HCT116 (cell line): ENCODE results near the gene ZBTB7C. TPM values are rescaled to one million over a fixed set of nuclear protein-coding genes. Genes with fewer than 3 reads are reported as not detected.

ENCODE experiments used
- ATAC-seq: fragments of 200-7000 bp; cut with Tn5 transposase; 2 replicates; pipeline ENCODE4 v1.9.1; 2020; ENCODE audit warnings: mild to moderate bottlenecking, moderate library complexity
- BruUV-seq: library from RNA; stranded (reverse); fragments of 400-500 nt; replicated peaks from 2 replicates; lab custom pipeline; 2021; lab: Mats Ljungman, UMichigan
- CTCF ChIA-PET: fragments of 300-600 bp; sonication (Branson Sonifier 250); formaldehyde crosslinking; loops from one replicate; lab custom pipeline; 2021; ENCODE audit warnings: antibody characterized with exemption; lab: Charles Lee
- POLR2A ChIA-PET: fragments of 300-600, 350-600 bp; sonication (Branson Sonifier 250); formaldehyde crosslinking; loops from one replicate; lab custom pipeline; 2021; ENCODE audit warnings: antibody characterized with exemption; lab: Charles Lee
- RAD21 ChIA-PET, 2 experiments: fragments of 300-600 bp; sonication (Branson Sonifier 250); formaldehyde crosslinking; loops; one replicate each; lab custom pipeline; 2023; ENCODE audit warnings: low total read pairs in 2 of 2; ENCODE audit not compliant: uncharacterized antibody in 2 of 2, unreplicated experiment in 2 of 2, low non-redundant PET in 1 of 2; lab: Charles Lee
- DNase-seq: peaks from one replicate; pipeline ENCODE4 v3.0.0-alpha.2; 2010; ENCODE audit warnings: low read depth, low spot score
- H2AFZ ChIP-seq: fragments of 200-600 bp; shearing (Covaris generic), sonication (generic); 2 replicates; pipeline ENCODE4 v1.6.1; 2017; ENCODE audit warnings: low read depth, mixed run types, mixed read lengths, antibody characterized with exemption, low read length; ENCODE audit not compliant: poor library complexity, severe bottlenecking
- H3K27ac ChIP-seq: 2 replicates; pipeline ENCODE4 v1.5.1; 2012; ENCODE audit warnings: low read depth, low read length
- H3K27me3 ChIP-seq: fragments of 200-600 bp; sonication (generic); 2 replicates; pipeline ENCODE4 v1.6.1; 2016; ENCODE audit warnings: mixed run types, low read length, mixed read lengths; ENCODE audit not compliant: insufficient read depth
- H3K36me3 ChIP-seq, 2 experiments: fragments of 200-500 bp in 1 of 2; fragments of 200-600 bp in 1 of 2; sonication (Bioruptor generic) in 1 of 2; sonication (generic) in 1 of 2; 2 replicates each; pipeline versions ENCODE4 v1.5.1 to v1.6.1; 2014 to 2016; ENCODE audit warnings: low read length in 2 of 2, inconsistent platforms in 1 of 2, mixed read lengths in 1 of 2, mixed run types in 1 of 2; ENCODE audit not compliant: insufficient read depth in 2 of 2, control insufficient read depth in 1 of 2
- H3K4me1 ChIP-seq, 2 experiments: fragments of 200-600 bp in 1 of 2; sonication (generic) in 1 of 2; 2 replicates each; pipeline versions ENCODE4 v1.5.1 to v1.6.1; 2012 to 2017; ENCODE audit warnings: low read length in 2 of 2, inconsistent platforms in 1 of 2, mild to moderate bottlenecking in 1 of 2, mixed read lengths in 1 of 2, mixed run types in 1 of 2, moderate library complexity in 1 of 2; ENCODE audit not compliant: insufficient read depth in 2 of 2, control insufficient read depth in 1 of 2
- H3K4me2 ChIP-seq: fragments of 200-600 bp; sonication (generic); 2 replicates; pipeline ENCODE4 v1.6.1; 2017; ENCODE audit warnings: mixed run types, low read length, mixed read lengths
- H3K4me3 ChIP-seq, 2 experiments: fragments of 200-600 bp in 1 of 2; sonication (generic) in 1 of 2; replicated peaks in 1 of 2; 2 replicates each; pipeline ENCODE4 v1.5.1; 2011 to 2016; ENCODE audit warnings: low read length in 2 of 2, control low read depth in 1 of 2, low read depth in 1 of 2, mild to moderate bottlenecking in 1 of 2, mixed read lengths in 1 of 2, mixed run types in 1 of 2
- H3K79me2 ChIP-seq: fragments of 200-600 bp; sonication (generic); 2 replicates; pipeline ENCODE4 v1.6.1; 2017; ENCODE audit warnings: mild to moderate bottlenecking, mixed run types, low read length, moderate library complexity, mixed read lengths; ENCODE audit not compliant: insufficient read depth
- H3K9ac ChIP-seq: fragments of 200-600 bp; sonication (generic); 2 replicates; pipeline ENCODE4 v1.6.1; 2016; ENCODE audit warnings: low read length, mixed read lengths
- H3K9me2 ChIP-seq: fragments of 200-600 bp; sonication (generic), shearing (Covaris generic); 2 replicates; pipeline ENCODE4 v1.6.1; 2017; ENCODE audit warnings: mixed run types, mild to moderate bottlenecking, moderate library complexity; ENCODE audit not compliant: insufficient read depth
- H3K9me3 ChIP-seq, 2 experiments: fragments of 200-500 bp in 1 of 2; fragments of 200-600 bp in 1 of 2; sonication (Bioruptor generic) in 1 of 2; sonication (generic) in 1 of 2; 2 replicates each; pipeline ENCODE4 v1.6.1; 2014 to 2017; ENCODE audit warnings: low read length in 2 of 2, mixed read lengths in 2 of 2, inconsistent platforms in 1 of 2, low read depth in 1 of 2, mild to moderate bottlenecking in 1 of 2, mixed run types in 1 of 2, moderate library complexity in 1 of 2; ENCODE audit not compliant: control insufficient read depth in 1 of 2, insufficient read depth in 1 of 2
- H4K20me1 ChIP-seq: fragments of 200-600 bp; sonication (generic), shearing (Covaris generic); 2 replicates; pipeline ENCODE4 v1.6.1; 2017; ENCODE audit warnings: mixed run types, mild to moderate bottlenecking, moderate library complexity; ENCODE audit not compliant: insufficient read depth
- ATF3 ChIP-seq: IDR thresholded peaks from 2 replicates; pipeline ENCODE4 v1.6.1; 2012
- CBX3 ChIP-seq: IDR thresholded peaks from 2 replicates; pipeline ENCODE4 v1.6.1; 2012; ENCODE audit warnings: low read depth
- CEBPB ChIP-seq: IDR thresholded peaks from 2 replicates; pipeline ENCODE4 v1.6.1; 2012; ENCODE audit warnings: low read depth
- EGR1 ChIP-seq: IDR thresholded peaks from 2 replicates; pipeline ENCODE4 v1.6.1; 2012; ENCODE audit warnings: low read depth
- JUND ChIP-seq: IDR thresholded peaks from 2 replicates; pipeline ENCODE4 v1.6.1; 2012
- POLR2A ChIP-seq: IDR thresholded peaks from 2 replicates; pipeline ENCODE4 v1.7.0; 2011; ENCODE audit warnings: borderline replicate concordance; ENCODE audit not compliant: insufficient read depth, insufficient read length; ENCODE audit errors: extremely low read depth
- RAD21 ChIP-seq: IDR thresholded peaks from 2 replicates; pipeline ENCODE4 v1.6.1; 2012; ENCODE audit warnings: low read depth, mild to moderate bottlenecking
- SP1 ChIP-seq: IDR thresholded peaks from 2 replicates; pipeline ENCODE4 v1.6.1; 2012; ENCODE audit warnings: low read depth
- SRF ChIP-seq: IDR thresholded peaks from 2 replicates; pipeline ENCODE4 v1.6.1; 2012; ENCODE audit warnings: low read depth
- YY1 ChIP-seq: IDR thresholded peaks from 2 replicates; pipeline ENCODE4 v1.6.1; 2011; ENCODE audit warnings: low read length, low read depth, moderate library complexity, mild to moderate bottlenecking; ENCODE audit not compliant: insufficient replicate concordance; ENCODE audit errors: extremely low read depth
- ZFX ChIP-seq: fragments of 450-650 bp; IDR thresholded peaks from 2 replicates; pipeline ENCODE4 v1.6.1; 2017
- intact Hi-C: fragments of 100-400 bp; cut with micrococcal nuclease; formaldehyde crosslinking; loops from 2 replicates; pipeline ENCODE4 v1.10.0; 2022
- total RNA-seq: library from RNA; stranded (reverse); gene quantifications from one replicate; pipeline ENCODE4 v1.2.1, GENCODE V29; 2021; ENCODE audit not compliant: unreplicated experiment
- TF ChIP-seq, protein P1 (sequence below), 3 experiments: fragments of 200-600 bp in 1 of 3; sonication (generic) in 1 of 3; IDR thresholded peaks in 2 of 3; conservative IDR thresholded peaks in 1 of 3; 2 replicates each; pipeline ENCODE4 v1.5.1; 2012 to 2017; ENCODE audit warnings: low read depth in 2 of 3, low read length in 2 of 3, antibody characterized with exemption in 1 of 3, borderline replicate concordance in 1 of 3, control low read depth in 1 of 3, mild to moderate bottlenecking in 1 of 3, mixed read lengths in 1 of 3, mixed run types in 1 of 3, moderate library complexity in 1 of 3; ENCODE audit not compliant: insufficient read depth in 1 of 3
- TF ChIP-seq, protein P2 (sequence below): IDR thresholded peaks from 2 replicates; pipeline ENCODE4 v1.6.1; 2012
- TF ChIP-seq, protein P3 (sequence below): IDR thresholded peaks from 2 replicates; pipeline ENCODE4 v1.6.1; 2012; ENCODE audit warnings: low read depth

ZBTB7C gene
- total RNA-seq, 1 experiment from 2014 or later = 0.37 TPM

DNA sequence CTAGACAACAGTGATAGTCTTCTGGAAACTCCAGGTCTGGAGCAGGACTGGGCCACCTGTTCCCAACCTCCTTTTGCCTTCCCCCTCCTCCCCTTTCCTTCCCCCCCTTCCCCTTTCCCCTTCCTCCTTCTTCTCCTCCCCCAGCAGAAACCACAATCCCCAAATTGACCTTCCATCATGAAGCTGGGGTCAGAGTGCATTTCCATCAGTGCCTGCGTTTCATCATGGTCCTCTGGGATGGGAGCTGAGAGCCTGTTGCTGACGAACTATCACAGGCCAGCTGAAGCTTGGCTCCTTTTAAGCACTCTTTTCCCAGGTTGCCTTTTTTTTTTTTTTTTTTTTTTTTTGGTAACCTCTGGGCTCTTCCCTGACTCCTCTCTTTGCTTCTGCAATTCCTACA, 426.1 kb downstream of the ZBTB7C start:
- Histone ChIP-seq H3K4me1 (no peaks in the 10 kb centered on the region), H3K36me3 (no peaks in the 10 kb centered on the region), H3K9me3 (no peaks in the 10 kb centered on the region), H3K79me2 (no peaks in the 10 kb centered on the region), H3K4me3 (no peak overlapping the region), H3K27ac (no peak overlapping the region), H4K20me1 (no peaks in the 10 kb centered on the region), H3K9ac (no peak overlapping the region), H3K9me2 (no peaks in the 10 kb centered on the region), H3K4me2 (no peak overlapping the region), H3K27me3 (no peaks in the 10 kb centered on the region), H2AFZ (no peak overlapping the region)
- POLR2A ChIA-PET = no interaction called here
- RAD21 ChIA-PET = no interaction called here
- intact Hi-C loops = no loop called here
- DNase-seq (no peak), ATAC-seq (no peak)
- TF ChIP-seq SP1 (no peak), YY1 (no peak), RAD21 (no peak), CBX3 (no peak), ZFX (no peak), SRF (no peak)
- TF ChIP-seq, protein P1, sequence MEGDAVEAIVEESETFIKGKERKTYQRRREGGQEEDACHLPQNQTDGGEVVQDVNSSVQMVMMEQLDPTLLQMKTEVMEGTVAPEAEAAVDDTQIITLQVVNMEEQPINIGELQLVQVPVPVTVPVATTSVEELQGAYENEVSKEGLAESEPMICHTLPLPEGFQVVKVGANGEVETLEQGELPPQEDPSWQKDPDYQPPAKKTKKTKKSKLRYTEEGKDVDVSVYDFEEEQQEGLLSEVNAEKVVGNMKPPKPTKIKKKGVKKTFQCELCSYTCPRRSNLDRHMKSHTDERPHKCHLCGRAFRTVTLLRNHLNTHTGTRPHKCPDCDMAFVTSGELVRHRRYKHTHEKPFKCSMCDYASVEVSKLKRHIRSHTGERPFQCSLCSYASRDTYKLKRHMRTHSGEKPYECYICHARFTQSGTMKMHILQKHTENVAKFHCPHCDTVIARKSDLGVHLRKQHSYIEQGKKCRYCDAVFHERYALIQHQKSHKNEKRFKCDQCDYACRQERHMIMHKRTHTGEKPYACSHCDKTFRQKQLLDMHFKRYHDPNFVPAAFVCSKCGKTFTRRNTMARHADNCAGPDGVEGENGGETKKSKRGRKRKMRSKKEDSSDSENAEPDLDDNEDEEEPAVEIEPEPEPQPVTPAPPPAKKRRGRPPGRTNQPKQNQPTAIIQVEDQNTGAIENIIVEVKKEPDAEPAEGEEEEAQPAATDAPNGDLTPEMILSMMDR (IDR thresholded peaks at IDR 0.05 in 2 of 3, conservative IDR thresholded peaks at IDR 0.05 in 1 of 3; ENCODE audit: borderline replicate concordance in 1 of 3, insufficient read depth in 1 of 3, low read depth in 2 of 3, low read length in 2 of 3) = no peak
- TF ChIP-seq, protein P2, sequence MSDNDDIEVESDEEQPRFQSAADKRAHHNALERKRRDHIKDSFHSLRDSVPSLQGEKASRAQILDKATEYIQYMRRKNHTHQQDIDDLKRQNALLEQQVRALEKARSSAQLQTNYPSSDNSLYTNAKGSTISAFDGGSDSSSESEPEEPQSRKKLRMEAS = no peak
- no TSS peak for BruUV-seq
- CTCF ChIA-PET = no interaction called here

- Histone ChIP-seq H4K20me1 (no peaks in the 10 kb centered on the region), H3K4me2 (no peak overlapping the region), H3K9me3 (no peaks in the 10 kb centered on the region), H3K4me3 (no peak overlapping the region), H3K4me1 (no peaks in the 10 kb centered on the region), H3K36me3 (no peaks in the 10 kb centered on the region), H3K27ac (no peak overlapping the region), H3K79me2 (no peaks in the 10 kb centered on the region), H2AFZ (no peak overlapping the region), H3K9me2 (no peaks in the 10 kb centered on the region), H3K27me3 (no peaks in the 10 kb centered on the region), H3K9ac (no peak overlapping the region)
- BruUV-seq = no TSS peak
- RAD21 ChIA-PET = no interaction called here
- POLR2A ChIA-PET = no interaction called here
- CTCF ChIA-PET = no interaction called here
- no peak for DNase-seq
- no peak for ATAC-seq
- intact Hi-C loops = no loop called here
- TF ChIP-seq EGR1 (no peak), SP1 (no peak), POLR2A (no peak), CBX3 (no peak), ATF3 (no peak), ZFX (no peak), CEBPB (no peak), YY1 (no peak), JUND (no peak)
- TF ChIP-seq, protein P3, sequence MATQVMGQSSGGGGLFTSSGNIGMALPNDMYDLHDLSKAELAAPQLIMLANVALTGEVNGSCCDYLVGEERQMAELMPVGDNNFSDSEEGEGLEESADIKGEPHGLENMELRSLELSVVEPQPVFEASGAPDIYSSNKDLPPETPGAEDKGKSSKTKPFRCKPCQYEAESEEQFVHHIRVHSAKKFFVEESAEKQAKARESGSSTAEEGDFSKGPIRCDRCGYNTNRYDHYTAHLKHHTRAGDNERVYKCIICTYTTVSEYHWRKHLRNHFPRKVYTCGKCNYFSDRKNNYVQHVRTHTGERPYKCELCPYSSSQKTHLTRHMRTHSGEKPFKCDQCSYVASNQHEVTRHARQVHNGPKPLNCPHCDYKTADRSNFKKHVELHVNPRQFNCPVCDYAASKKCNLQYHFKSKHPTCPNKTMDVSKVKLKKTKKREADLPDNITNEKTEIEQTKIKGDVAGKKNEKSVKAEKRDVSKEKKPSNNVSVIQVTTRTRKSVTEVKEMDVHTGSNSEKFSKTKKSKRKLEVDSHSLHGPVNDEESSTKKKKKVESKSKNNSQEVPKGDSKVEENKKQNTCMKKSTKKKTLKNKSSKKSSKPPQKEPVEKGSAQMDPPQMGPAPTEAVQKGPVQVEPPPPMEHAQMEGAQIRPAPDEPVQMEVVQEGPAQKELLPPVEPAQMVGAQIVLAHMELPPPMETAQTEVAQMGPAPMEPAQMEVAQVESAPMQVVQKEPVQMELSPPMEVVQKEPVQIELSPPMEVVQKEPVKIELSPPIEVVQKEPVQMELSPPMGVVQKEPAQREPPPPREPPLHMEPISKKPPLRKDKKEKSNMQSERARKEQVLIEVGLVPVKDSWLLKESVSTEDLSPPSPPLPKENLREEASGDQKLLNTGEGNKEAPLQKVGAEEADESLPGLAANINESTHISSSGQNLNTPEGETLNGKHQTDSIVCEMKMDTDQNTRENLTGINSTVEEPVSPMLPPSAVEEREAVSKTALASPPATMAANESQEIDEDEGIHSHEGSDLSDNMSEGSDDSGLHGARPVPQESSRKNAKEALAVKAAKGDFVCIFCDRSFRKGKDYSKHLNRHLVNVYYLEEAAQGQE = no peak
These were observed 427.4 kb downstream of the ZBTB7C start for GRCh38 chr18:47981830-47982229.
